ENCODE results near the gene TINCR.

DNA sequence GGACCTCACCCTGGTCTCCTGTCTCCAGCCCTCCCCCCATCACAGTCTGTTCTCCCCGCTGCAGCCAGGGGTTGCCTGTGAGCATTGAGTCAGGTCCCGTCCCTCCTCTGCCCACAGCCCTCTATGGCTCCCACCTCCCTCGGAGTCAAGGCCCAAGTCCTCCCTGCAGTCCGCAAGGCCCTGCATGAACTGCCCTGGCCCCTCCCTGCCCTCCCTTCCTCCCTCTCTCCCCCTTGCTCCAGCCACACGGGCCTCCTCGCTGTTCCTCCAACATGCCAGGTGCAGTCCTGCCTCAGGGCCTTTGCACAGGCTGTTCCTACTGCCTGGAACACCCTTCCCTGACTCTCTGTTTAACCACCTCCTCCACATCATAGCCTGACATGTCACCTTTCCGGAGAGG is 2.8 kb downstream of the TINCR start:
- TF ChIP-seq, protein P1, sequence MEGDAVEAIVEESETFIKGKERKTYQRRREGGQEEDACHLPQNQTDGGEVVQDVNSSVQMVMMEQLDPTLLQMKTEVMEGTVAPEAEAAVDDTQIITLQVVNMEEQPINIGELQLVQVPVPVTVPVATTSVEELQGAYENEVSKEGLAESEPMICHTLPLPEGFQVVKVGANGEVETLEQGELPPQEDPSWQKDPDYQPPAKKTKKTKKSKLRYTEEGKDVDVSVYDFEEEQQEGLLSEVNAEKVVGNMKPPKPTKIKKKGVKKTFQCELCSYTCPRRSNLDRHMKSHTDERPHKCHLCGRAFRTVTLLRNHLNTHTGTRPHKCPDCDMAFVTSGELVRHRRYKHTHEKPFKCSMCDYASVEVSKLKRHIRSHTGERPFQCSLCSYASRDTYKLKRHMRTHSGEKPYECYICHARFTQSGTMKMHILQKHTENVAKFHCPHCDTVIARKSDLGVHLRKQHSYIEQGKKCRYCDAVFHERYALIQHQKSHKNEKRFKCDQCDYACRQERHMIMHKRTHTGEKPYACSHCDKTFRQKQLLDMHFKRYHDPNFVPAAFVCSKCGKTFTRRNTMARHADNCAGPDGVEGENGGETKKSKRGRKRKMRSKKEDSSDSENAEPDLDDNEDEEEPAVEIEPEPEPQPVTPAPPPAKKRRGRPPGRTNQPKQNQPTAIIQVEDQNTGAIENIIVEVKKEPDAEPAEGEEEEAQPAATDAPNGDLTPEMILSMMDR (IDR thresholded peaks at IDR 0.05; ENCODE audit: low read depth, low read length, poor library complexity, severe bottlenecking), result no peak
- no peak for TF ChIP-seq EZH2phosphoT487 (IDR thresholded peaks at IDR 0.05; ENCODE audit: borderline replicate concordance, low read length)

Measured in DOHH2 (cell line).